ENCODE results near the gene PDSS2.

DNA sequence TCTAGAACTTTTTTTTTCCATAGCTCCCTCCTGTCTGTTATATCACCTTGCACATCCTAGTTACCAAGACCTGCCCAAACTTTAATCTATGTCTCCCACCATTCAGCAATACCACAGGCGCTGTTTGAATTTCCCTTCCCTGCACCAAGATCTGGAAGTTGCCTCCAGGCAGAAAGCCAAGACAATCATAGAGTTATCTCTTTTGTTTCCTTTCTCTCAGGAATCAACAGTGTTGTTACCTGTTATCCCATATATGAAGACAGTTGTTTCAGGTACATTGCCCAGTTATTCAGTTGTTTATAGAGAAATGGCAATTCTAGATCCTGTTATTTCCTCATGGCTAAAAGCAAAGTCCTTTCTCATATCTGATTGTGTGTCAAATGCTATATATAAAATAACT, 63.2 kb downstream of the PDSS2 start:
- TF ChIP-seq, protein P1, sequence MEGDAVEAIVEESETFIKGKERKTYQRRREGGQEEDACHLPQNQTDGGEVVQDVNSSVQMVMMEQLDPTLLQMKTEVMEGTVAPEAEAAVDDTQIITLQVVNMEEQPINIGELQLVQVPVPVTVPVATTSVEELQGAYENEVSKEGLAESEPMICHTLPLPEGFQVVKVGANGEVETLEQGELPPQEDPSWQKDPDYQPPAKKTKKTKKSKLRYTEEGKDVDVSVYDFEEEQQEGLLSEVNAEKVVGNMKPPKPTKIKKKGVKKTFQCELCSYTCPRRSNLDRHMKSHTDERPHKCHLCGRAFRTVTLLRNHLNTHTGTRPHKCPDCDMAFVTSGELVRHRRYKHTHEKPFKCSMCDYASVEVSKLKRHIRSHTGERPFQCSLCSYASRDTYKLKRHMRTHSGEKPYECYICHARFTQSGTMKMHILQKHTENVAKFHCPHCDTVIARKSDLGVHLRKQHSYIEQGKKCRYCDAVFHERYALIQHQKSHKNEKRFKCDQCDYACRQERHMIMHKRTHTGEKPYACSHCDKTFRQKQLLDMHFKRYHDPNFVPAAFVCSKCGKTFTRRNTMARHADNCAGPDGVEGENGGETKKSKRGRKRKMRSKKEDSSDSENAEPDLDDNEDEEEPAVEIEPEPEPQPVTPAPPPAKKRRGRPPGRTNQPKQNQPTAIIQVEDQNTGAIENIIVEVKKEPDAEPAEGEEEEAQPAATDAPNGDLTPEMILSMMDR (conservative IDR thresholded peaks at IDR 0.05): no peak
- TF ChIP-seq EZH2 (IDR thresholded peaks at IDR 0.05; ENCODE audit: low read depth): no peak
